Thoracic aorta (tissue), 2 donors: ENCODE results near the gene ADIPOR2. TPM values are rescaled to one million over a fixed set of nuclear protein-coding genes. Genes with fewer than 3 reads are reported as not detected.

Experiments used
- ATAC-seq: fragments of 150-250 bp; one replicate; pipeline ENCODE4 v1.8.0; 2017; ENCODE audit warnings: low read depth; ENCODE audit not compliant: insufficient number of reproducible peaks, low FRiP score
- DNase-seq: peaks from one replicate; pipeline ENCODE4 v3.0.0-alpha.2; 2020; ENCODE audit warnings: low spot score
- H3K27ac ChIP-seq, 2 donors: fragments of 200-600 bp; sonication (generic); 1 replicate in 1 of 2; 2 replicates in 1 of 2; pipeline ENCODE4 v1.5.1; 2016; ENCODE audit warnings: mild to moderate bottlenecking in 2 of 2, moderate library complexity in 2 of 2
- H3K27me3 ChIP-seq: fragments of 200-600 bp; sonication (generic); replicated peaks from 2 replicates; pipeline ENCODE4 v1.6.0; 2016; ENCODE audit warnings: mild to moderate bottlenecking; ENCODE audit not compliant: insufficient read depth
- H3K36me3 ChIP-seq: fragments of 200-600 bp; sonication (generic); one replicate; pipeline ENCODE4 v1.5.1; 2016
- H3K4me1 ChIP-seq, 2 donors: fragments of 200-600 bp; sonication (generic); 1 replicate in 1 of 2; 2 replicates in 1 of 2; pipeline versions ENCODE4 v1.5.1 to v1.6.0; 2016; ENCODE audit warnings: low read depth in 2 of 2, mild to moderate bottlenecking in 1 of 2; ENCODE audit not compliant: control insufficient read depth in 1 of 2
- H3K4me3 ChIP-seq: fragments of 200-600 bp; sonication (generic); 2 replicates; pipeline ENCODE4 v1.5.1; 2016; ENCODE audit warnings: mild to moderate bottlenecking
- H3K9me3 ChIP-seq: fragments of 200-600 bp; sonication (generic); 2 replicates; pipeline ENCODE4 v1.5.1; 2016
- total RNA-seq, 2 donors: library from RNA; depleted of rRNA; stranded (reverse); fragments of >200 nt; gene quantifications; one replicate each; pipeline versions ENCODE4 v1.1.0 to v1.2.3, GENCODE V29; 2016
- TF ChIP-seq, protein P1 (sequence below): fragments of 200-600 bp; sonication (generic); IDR thresholded peaks from one replicate; pipeline ENCODE4 v1.5.1; 2019; ENCODE audit warnings: antibody characterized with exemption

Gene ADIPOR2
- total RNA-seq, 2 donors from 2014 or later: 24.2 to 43.0 TPM

DNA sequence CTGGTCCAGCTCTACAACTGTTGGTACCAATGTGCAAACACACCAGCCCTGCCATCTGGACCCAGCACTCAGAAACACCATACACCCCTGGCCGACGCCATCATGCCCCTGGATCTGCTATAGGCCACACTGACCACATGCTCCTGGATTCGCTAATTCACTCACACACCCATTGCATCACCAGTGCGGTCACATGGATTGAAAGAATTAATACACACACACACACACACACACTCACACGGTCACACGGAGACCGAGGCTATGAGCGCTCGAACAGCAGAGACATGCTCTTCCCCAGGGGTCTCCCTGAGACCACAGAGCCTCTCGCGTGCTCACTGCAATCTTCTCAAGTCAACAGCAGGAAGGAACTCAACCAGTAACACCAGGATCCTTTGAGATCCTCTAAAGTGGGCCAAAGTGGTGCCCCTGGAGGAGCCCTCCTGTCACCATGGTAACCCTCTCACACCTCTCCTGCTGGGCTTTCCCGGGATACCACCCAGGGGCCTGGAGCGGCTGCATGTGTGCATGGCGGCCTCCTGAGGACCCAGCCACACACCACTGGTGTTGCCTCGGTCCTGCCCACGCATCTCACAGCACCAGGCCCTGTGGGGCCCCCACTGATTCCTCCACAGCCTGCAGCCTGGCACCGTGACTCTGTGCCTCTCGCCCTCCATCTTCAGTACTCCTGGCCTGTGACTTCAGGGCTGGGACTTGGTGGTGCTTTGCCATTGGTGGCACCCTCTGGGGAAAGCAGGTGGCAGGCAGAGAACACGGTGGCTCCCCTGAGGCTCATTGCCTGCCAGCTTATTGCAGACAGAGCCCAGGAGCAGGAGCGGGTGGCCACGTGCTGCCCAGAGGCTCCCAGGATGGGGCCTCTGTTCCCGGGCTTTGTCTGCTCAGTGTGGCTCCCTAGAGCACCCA lies 144.6 kb downstream of the ADIPOR2 start:
- DNase-seq (no peak), ATAC-seq (no peak)
- TF ChIP-seq, protein P1, sequence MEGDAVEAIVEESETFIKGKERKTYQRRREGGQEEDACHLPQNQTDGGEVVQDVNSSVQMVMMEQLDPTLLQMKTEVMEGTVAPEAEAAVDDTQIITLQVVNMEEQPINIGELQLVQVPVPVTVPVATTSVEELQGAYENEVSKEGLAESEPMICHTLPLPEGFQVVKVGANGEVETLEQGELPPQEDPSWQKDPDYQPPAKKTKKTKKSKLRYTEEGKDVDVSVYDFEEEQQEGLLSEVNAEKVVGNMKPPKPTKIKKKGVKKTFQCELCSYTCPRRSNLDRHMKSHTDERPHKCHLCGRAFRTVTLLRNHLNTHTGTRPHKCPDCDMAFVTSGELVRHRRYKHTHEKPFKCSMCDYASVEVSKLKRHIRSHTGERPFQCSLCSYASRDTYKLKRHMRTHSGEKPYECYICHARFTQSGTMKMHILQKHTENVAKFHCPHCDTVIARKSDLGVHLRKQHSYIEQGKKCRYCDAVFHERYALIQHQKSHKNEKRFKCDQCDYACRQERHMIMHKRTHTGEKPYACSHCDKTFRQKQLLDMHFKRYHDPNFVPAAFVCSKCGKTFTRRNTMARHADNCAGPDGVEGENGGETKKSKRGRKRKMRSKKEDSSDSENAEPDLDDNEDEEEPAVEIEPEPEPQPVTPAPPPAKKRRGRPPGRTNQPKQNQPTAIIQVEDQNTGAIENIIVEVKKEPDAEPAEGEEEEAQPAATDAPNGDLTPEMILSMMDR: no peak

DNA sequence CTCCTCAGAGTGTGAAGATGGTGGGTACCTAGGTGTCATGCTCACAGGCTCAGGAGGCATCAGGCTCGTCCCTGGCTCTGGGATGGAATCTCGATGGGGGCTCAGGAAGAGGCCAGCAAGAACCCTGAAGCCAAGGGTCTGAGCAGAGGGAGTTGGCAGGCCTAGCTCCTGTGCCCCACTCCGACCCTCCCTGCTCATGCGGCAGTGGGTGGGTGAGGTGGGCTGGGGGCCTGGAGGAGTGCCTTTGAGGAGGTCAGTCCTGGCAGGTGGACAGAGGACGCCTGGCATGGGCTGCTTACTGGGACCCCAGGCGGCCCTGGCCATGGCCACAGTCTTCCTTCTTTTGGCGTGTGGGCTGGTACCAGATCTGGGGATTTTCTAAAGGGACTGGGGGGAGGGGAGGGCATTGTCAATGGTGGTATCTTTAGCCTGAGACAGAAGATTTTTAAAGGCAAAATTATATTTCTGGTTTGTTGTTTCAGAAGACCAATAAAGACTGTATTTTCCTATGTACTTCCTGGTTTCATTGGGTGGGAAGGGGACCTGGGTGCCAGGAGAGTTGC lies 145.5 kb downstream of the ADIPOR2 start:
- no peak overlapping the region for H3K27ac ChIP-seq
- no peaks in the 10 kb centered on the region for H3K27me3 ChIP-seq
- TF ChIP-seq, protein P1: no peak
- DNase-seq: no peak
- no peaks in the 10 kb centered on the region for H3K9me3 ChIP-seq
- H3K4me3 ChIP-seq: no peak overlapping the region
- H3K4me1 ChIP-seq: no peaks in the 10 kb centered on the region
- no peak for ATAC-seq
- no peaks in the 10 kb centered on the region for H3K36me3 ChIP-seq

More for the DNA sequence above, 144.6 kb downstream of the ADIPOR2 start:
- Histone ChIP-seq H3K9me3 (no peaks in the 10 kb centered on the region), H3K36me3 (no peaks in the 10 kb centered on the region), H3K4me3 (no peak overlapping the region), H3K27ac (no peak overlapping the region), H3K4me1 (no peaks in the 10 kb centered on the region), H3K27me3 (no peaks in the 10 kb centered on the region)

DNA sequence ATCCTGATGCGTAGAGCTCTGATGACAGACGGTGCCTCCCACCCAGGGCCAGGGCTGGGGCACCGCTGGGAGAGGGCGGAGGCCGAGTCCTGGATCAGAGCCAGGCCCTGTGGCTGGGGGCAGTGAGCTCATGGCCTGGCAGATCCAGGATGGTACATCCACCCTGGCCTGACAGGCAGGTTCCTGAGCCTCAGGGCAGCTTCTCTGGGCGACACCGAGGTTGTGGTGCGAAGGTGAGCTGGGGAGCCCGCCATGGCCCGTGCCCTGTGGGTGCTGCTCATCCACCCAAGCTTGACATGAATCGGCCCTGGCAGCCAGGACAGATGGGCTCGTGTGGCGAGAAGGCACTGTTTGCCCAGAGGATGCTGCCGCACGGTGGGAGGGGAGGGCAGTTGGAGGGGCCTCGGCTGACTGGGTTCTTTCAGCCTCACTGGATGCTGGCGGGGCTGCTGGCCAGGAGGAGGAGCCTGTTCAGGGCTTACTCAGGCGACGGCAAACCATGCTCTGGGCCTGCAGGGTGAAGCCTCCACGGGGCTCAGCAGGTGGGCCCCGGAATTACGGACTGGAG lies 146.1 kb downstream of the ADIPOR2 start:
- no peak overlapping the region for H3K27ac ChIP-seq
- DNase-seq: no peak

DNA sequence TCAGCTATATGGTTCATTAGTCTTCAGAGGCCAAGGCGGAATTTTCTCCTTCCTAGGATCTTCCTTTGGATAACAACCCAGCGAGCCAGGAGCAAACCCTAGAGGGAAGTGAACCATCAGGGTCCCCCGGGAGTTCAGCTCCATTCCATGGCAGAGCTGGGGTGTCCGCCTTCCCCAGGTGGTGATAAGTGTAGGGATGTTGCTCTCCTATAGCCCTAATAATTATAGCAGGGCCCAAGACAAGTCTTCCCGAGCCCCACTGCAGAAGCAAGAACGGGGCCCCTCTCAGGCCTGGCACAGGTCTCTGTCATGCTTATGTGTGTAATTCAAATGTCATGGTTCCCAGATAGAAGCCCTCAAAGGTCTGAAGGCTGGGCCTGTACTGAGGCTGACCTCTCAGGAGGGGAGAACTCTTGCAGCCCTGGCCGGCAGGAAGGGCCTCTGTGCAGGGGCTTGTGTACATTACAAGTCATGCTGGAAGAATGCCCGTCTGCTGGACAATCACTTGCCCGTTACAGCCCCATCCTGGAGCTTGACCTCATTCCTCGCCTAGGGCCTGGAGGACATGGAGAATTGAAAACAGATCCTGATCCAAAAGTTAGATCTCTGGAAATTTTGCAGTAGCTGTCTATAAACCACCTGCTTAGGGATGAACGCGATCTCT lies 146.8 kb downstream of the ADIPOR2 start:
- no peak for DNase-seq
- no peak overlapping the region for H3K27ac ChIP-seq
- no peak for ATAC-seq

More for the DNA sequence above, 146.1 kb downstream of the ADIPOR2 start:
- no peak for ATAC-seq
- TF ChIP-seq, protein P1: no peak
- H3K4me1 ChIP-seq: no peaks in the 10 kb centered on the region
- no peaks in the 10 kb centered on the region for H3K36me3 ChIP-seq
- H3K9me3 ChIP-seq: no peaks in the 10 kb centered on the region
- H3K4me3 ChIP-seq: no peak overlapping the region
- no peaks in the 10 kb centered on the region for H3K27me3 ChIP-seq

More for the DNA sequence above, 146.8 kb downstream of the ADIPOR2 start:
- H3K27me3 ChIP-seq: no peaks in the 10 kb centered on the region
- H3K4me1 ChIP-seq: no peaks in the 10 kb centered on the region
- TF ChIP-seq, protein P1: no peak
- no peaks in the 10 kb centered on the region for H3K9me3 ChIP-seq
- H3K36me3 ChIP-seq: no peaks in the 10 kb centered on the region
- no peak overlapping the region for H3K4me3 ChIP-seq

Other genes starting within 250 kb of the ADIPOR2 start
- 10 to 100 TPM; 15.0 to 17.0 TPM for gene FBXL14, start 96.5 kb upstream of the ADIPOR2 start, total RNA-seq
- gene WNT5B, start 61.8 kb upstream of the ADIPOR2 start, total RNA-seq: 1 to 10 TPM; 2.3 to 3.1 TPM
- gene LRTM2, start 129.5 kb downstream of the ADIPOR2 start, total RNA-seq: not detected
- gene CACNA2D4, start 227.6 kb downstream of the ADIPOR2 start, total RNA-seq: 10 to 100 TPM in 1 of 2 donors, 1 to 10 TPM in 1; 8.7 to 12.3 TPM